CD8-positive, alpha-beta memory T cell (primary cell): Measurements from ENCODE around the gene PRPF6. TPM values are rescaled to one million over a fixed set of nuclear protein-coding genes. Genes with fewer than 3 reads are reported as not detected.

Source experiments
- CTCF ChIA-PET: fragments of 350-600 bp; sonication (Branson Sonifier 250); formaldehyde crosslinking; loops from one replicate; lab custom pipeline; 2021; ENCODE audit warnings: antibody characterized with exemption; lab: Charles Lee
- POLR2A ChIA-PET: fragments of 350-600 bp; sonication (Branson Sonifier 250); formaldehyde crosslinking; loops from one replicate; lab custom pipeline; 2021; ENCODE audit warnings: antibody characterized with exemption; lab: Charles Lee
- DNase-seq, 5 donors: peaks; one replicate each; pipeline versions ENCODE4 v3.0.0 to v3.0.0-alpha.2; 2020 to 2022; ENCODE audit warnings: mixed read lengths in 1 of 5
- H3K27ac ChIP-seq: one replicate; pipeline ENCODE4 v1.7.0; 2013; ENCODE audit warnings: low read depth, mild to moderate bottlenecking, low read length, moderate library complexity
- H3K27me3 ChIP-seq: 2 replicates; pipeline ENCODE4 v1.7.0; 2013; ENCODE audit warnings: low read length, mild to moderate bottlenecking; ENCODE audit not compliant: insufficient read depth, poor library complexity, severe bottlenecking
- H3K36me3 ChIP-seq: 2 replicates; pipeline ENCODE4 v1.7.0; 2013; ENCODE audit warnings: mild to moderate bottlenecking, low read length, moderate library complexity; ENCODE audit not compliant: insufficient read depth
- H3K4me1 ChIP-seq: 2 replicates; pipeline ENCODE4 v1.7.0; 2013; ENCODE audit warnings: mild to moderate bottlenecking, low read length, moderate library complexity; ENCODE audit not compliant: insufficient read depth
- H3K4me3 ChIP-seq: 2 replicates; pipeline ENCODE4 v1.7.0; 2013; ENCODE audit warnings: mild to moderate bottlenecking, low read length
- H3K9me3 ChIP-seq: 2 replicates; pipeline ENCODE4 v1.7.0; 2013; ENCODE audit warnings: mild to moderate bottlenecking, low read length
- H3K27ac Mint-ChIP-seq, 8 donors: one replicate each; pipeline ENCODE4 v1.8.0; 2020 to 2021; ENCODE audit warnings: mixed read lengths in 8 of 8, mild to moderate bottlenecking in 6 of 8, inconsistent platforms in 3 of 8, moderate library complexity in 3 of 8
- H3K27me3 Mint-ChIP-seq, 2 donors: one replicate each; pipeline ENCODE4 v1.8.0; 2020 to 2021; ENCODE audit warnings: mixed read lengths in 2 of 2, mild to moderate bottlenecking in 1 of 2, moderate library complexity in 1 of 2
- H3K36me3 Mint-ChIP-seq, 3 donors: one replicate each; pipeline ENCODE4 v1.8.0; 2020 to 2021; ENCODE audit warnings: mixed read lengths in 3 of 3, inconsistent platforms in 1 of 3, mild to moderate bottlenecking in 1 of 3
- H3K4me1 Mint-ChIP-seq, 3 donors: one replicate each; pipeline ENCODE4 v1.8.0; 2020 to 2021; ENCODE audit warnings: mixed read lengths in 3 of 3, inconsistent platforms in 1 of 3, mild to moderate bottlenecking in 1 of 3
- H3K4me3 Mint-ChIP-seq, 7 donors: one replicate each; pipeline ENCODE4 v1.8.0; 2020 to 2021; ENCODE audit warnings: mixed read lengths in 7 of 7, mild to moderate bottlenecking in 6 of 7, moderate library complexity in 4 of 7, inconsistent platforms in 2 of 7
- H3K9me3 Mint-ChIP-seq, 5 donors: one replicate each; pipeline ENCODE4 v1.8.0; 2020 to 2022; ENCODE audit warnings: mixed read lengths in 5 of 5, mild to moderate bottlenecking in 3 of 5, moderate library complexity in 2 of 5, inconsistent platforms in 1 of 5
- polyA plus RNA-seq: library from polyadenylated mRNA; unstranded; fragments of 300-500 nt; fragmentation: Illumina TruSeq; gene quantifications from one replicate; pipeline ENCODE4 v1.2.3, GENCODE V29; 2021
- total RNA-seq, 2 experiments: library from RNA; stranded (reverse); gene quantifications; one replicate each; pipeline ENCODE4 v1.2.3, GENCODE V29; 2021

The PRPF6 gene
- total and polyA plus RNA-seq, 3 experiments from 2014 or later = 76.2 to 97.1 (median 78.3) TPM

GRCh38 chr20:64027981-64028685 lies 47.2 kb downstream of the PRPF6 start:
- H3K36me3 Mint-ChIP-seq = peaks cover 7 to 97% (median 10%) of the 10 kb centered on the region in 3 donors
- H3K4me3 ChIP-seq = no peak overlapping the region
- no peaks in the 10 kb centered on the region for H3K4me1 ChIP-seq
- H3K4me1 Mint-ChIP-seq = no peaks in the 10 kb centered on the region
- ChIA-PET POLR2A (no interaction called here), CTCF (interaction anchor here (3.5 kb wide), 1 partner anchor 11 kb away, joined by 19 read pairs; no protein-coding TSS in a partner anchor)
- H3K27me3 Mint-ChIP-seq = no peaks in the 10 kb centered on the region
- H3K36me3 ChIP-seq = peaks cover 66% of the 10 kb centered on the region
- no peaks in the 10 kb centered on the region for H3K27me3 ChIP-seq
- H3K27ac Mint-ChIP-seq = peak overlapping the region in 1 of 8 donors; percentile 17
- no peaks in the 10 kb centered on the region for H3K9me3 ChIP-seq
- no peak for DNase-seq
- no peaks in the 10 kb centered on the region for H3K9me3 Mint-ChIP-seq
- H3K4me3 Mint-ChIP-seq = no peak overlapping the region
- H3K27ac ChIP-seq = no peak overlapping the region

GRCh38 chr20:64029293-64030117 lies 48.6 kb downstream of the PRPF6 start:
- peaks cover 4 to 11% (median 9%) of the 10 kb centered on the region in 3 donors for H3K4me1 Mint-ChIP-seq
- no peaks in the 10 kb centered on the region for H3K27me3 ChIP-seq
- H3K36me3 ChIP-seq = peaks cover 53% of the 10 kb centered on the region
- no peak overlapping the region for H3K27ac Mint-ChIP-seq
- no peak overlapping the region for H3K4me3 ChIP-seq
- no peak overlapping the region for H3K27ac ChIP-seq
- no peak for DNase-seq
- ChIA-PET POLR2A (no interaction called here), CTCF (interaction anchor here (1.3 to 3.5 kb wide), 2 partner anchors 9 to 10 kb away, joined by 5 to 19 read pairs; no protein-coding TSS in a partner anchor)
- H3K36me3 Mint-ChIP-seq = peaks cover 7 to 94% (median 10%) of the 10 kb centered on the region in 3 donors
- H3K4me1 ChIP-seq = peaks cover 8% of the 10 kb centered on the region
- H3K9me3 ChIP-seq = no peaks in the 10 kb centered on the region
- H3K27me3 Mint-ChIP-seq = no peaks in the 10 kb centered on the region
- H3K4me3 Mint-ChIP-seq = no peak overlapping the region
- no peaks in the 10 kb centered on the region for H3K9me3 Mint-ChIP-seq

DNA sequence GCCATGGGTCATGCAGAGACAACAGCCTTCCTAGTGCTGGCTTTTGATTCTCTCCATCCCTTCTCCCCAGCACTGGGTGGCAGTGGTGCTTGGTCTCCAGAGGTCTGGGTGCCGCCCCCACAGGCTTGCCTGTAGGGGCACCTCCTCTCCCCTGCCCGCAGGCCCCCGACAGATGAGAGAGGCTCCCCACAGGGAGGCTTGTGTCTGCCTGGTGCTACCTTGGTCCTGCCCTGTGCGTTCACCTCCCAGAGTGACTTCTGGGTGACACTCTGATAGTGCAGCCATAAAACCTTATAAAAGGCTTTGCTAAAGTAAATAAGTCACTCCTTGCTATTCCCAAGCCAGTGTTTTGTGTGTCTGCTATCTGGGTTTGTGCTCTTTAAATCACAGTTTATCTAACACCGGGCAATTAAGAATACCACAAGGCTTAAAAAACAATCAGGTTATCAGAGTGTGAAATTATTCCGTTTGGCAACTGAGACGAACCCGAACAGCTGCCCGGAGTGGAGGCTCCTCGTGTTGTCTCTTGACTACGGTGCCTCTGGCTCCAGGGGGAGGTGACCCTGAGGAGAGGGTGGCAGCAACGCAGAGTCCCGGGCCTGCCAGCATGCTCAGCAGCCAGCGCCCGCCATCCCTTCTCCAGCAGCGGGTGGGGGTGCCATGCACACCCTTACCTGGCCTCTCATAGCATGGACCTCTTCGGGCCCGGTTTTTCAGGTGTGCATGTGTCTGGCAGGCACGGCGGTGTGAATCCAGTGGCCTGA lies 49.6 kb downstream of the PRPF6 start:
- no peak overlapping the region for H3K27ac ChIP-seq
- ChIA-PET CTCF (interaction anchor here (1.3 kb wide), 1 partner anchor 9 kb away, joined by 5 read pairs; no protein-coding TSS in a partner anchor), POLR2A (no interaction called here)
- H3K27ac Mint-ChIP-seq = peak overlapping the region in 1 of 8 donors; percentile 5
- peaks cover 42% of the 10 kb centered on the region for H3K36me3 ChIP-seq
- H3K27me3 Mint-ChIP-seq = no peaks in the 10 kb centered on the region
- no peaks in the 10 kb centered on the region for H3K27me3 ChIP-seq
- H3K4me1 Mint-ChIP-seq = peaks cover 12 to 22% (median 19%) of the 10 kb centered on the region in 3 donors
- DNase-seq = no peak
- peaks cover 7 to 86% (median 10%) of the 10 kb centered on the region in 3 donors for H3K36me3 Mint-ChIP-seq
- H3K4me3 Mint-ChIP-seq = no peak overlapping the region
- no peak overlapping the region for H3K4me3 ChIP-seq
- no peaks in the 10 kb centered on the region for H3K9me3 ChIP-seq
- H3K9me3 Mint-ChIP-seq = no peaks in the 10 kb centered on the region
- H3K4me1 ChIP-seq = peaks cover 17% of the 10 kb centered on the region

DNA sequence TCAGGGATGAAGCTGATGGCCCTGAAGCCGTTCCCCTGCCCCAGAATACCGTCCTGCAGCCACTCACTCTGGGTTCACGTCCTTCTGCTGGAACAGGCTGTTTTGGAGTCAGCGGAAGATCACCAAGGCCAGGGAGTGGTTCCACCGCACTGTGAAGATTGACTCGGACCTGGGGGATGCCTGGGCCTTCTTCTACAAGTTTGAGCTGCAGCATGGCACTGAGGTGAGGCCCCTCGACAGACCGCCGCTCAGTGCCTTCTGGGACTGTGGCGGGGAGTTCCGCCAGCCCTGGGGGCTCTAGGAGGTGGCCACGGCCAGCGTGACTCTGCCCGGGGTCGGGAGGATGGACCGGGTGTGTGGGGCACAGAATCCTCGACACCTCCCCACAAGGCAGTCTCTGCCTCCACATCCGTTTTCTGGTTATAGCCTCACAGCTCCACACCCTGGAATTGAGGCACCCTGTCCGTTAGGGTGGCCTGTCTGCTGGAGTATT lies 50.9 kb downstream of the PRPF6 start:
- no peak overlapping the region for H3K4me3 ChIP-seq
- Mint-ChIP-seq H3K4me1 (peaks cover 12 to 35% (median 20%) of the 10 kb centered on the region in 3 donors), H3K27ac (no peak overlapping the region), H3K27me3 (no peaks in the 10 kb centered on the region), H3K36me3 (peaks cover 5 to 73% (median 8%) of the 10 kb centered on the region in 3 donors), H3K9me3 (no peaks in the 10 kb centered on the region), H3K4me3 (no peak overlapping the region)
- peaks cover 33% of the 10 kb centered on the region for H3K36me3 ChIP-seq
- CTCF ChIA-PET = interaction anchor here (1.3 kb wide), 1 partner anchor 9 kb away, joined by 3 read pairs; no protein-coding TSS in a partner anchor
- H3K4me1 ChIP-seq = peaks cover 31% of the 10 kb centered on the region
- no peaks in the 10 kb centered on the region for H3K9me3 ChIP-seq
- no peak overlapping the region for H3K27ac ChIP-seq
- DNase-seq = no peak
- no peaks in the 10 kb centered on the region for H3K27me3 ChIP-seq
- POLR2A ChIA-PET = no interaction called here

GRCh38 chr20:64032706-64033624 lies 52.0 kb downstream of the PRPF6 start:
- Mint-ChIP-seq H3K4me3 (peak overlapping the region in 1 of 7 donors; percentile 36), H3K4me1 (peaks cover 14 to 46% (median 25%) of the 10 kb centered on the region in 3 donors), H3K9me3 (no peaks in the 10 kb centered on the region), H3K36me3 (peaks cover 4 to 62% (median 7%) of the 10 kb centered on the region in 3 donors), H3K27ac (peak overlapping the region in 3 of 8 donors; percentile 8 to 41 (median 17)), H3K27me3 (no peaks in the 10 kb centered on the region)
- H3K4me1 ChIP-seq = peaks cover 42% of the 10 kb centered on the region
- POLR2A ChIA-PET = no interaction called here
- peaks cover 22% of the 10 kb centered on the region for H3K36me3 ChIP-seq
- H3K9me3 ChIP-seq = no peaks in the 10 kb centered on the region
- no peak overlapping the region for H3K27ac ChIP-seq
- H3K4me3 ChIP-seq = no peak overlapping the region
- DNase-seq = no peak
- CTCF ChIA-PET = interaction anchor here (0.9 to 1.7 kb wide), 3 partner anchors 52 to 87 kb away, joined by 3 to 4 read pairs (median 4); partner anchors contain the start of gene PRPF6
- no peaks in the 10 kb centered on the region for H3K27me3 ChIP-seq

DNA sequence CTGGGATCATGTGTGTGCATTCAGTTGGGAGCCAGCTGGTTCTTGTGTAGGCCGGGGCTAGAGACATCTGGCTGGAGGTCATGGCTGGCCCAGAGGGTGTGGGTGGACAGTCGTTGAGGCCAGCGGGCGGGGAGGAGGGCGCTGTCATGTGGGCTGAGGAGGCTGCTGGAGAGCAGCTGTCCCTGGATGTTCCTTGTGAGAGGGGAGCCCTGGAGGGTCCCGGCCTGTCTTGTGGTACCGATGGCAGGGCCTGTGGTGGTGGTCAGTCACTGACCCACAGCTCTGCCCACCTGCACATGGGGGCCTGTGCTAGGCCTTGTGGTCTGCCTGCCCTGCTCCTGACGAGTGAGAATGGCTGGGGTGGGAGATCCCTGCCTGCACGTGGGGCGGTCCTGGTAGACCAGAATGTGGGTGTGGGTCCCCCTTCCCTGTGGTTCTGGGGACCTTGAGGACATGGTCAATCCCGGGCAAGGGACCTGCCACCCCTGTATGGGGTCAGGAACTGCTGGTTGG lies 53.1 kb downstream of the PRPF6 start:
- ChIA-PET POLR2A (interaction anchor here (0.5 kb wide), 1 partner anchor 252 kb away, joined by 6 read pairs; no protein-coding TSS in a partner anchor), CTCF (interaction anchor here (0.9 to 1.7 kb wide), 4 partner anchors 53 to 86 kb away, joined by 3 to 4 read pairs (median 4); partner anchors contain the start of gene PRPF6)
- H3K4me1 Mint-ChIP-seq = peaks cover 14 to 47% (median 25%) of the 10 kb centered on the region in 3 donors
- no peaks in the 10 kb centered on the region for H3K9me3 Mint-ChIP-seq
- no peaks in the 10 kb centered on the region for H3K27me3 Mint-ChIP-seq
- H3K27ac Mint-ChIP-seq = peak overlapping the region; percentile 27 to 94 (median 89)
- peaks cover 42% of the 10 kb centered on the region for H3K4me1 ChIP-seq
- H3K9me3 ChIP-seq = no peaks in the 10 kb centered on the region
- peak overlapping the region in 3 of 7 donors; percentile 15 to 68 (median 19) for H3K4me3 Mint-ChIP-seq
- no peak for DNase-seq
- peaks cover 0 to 52% (median 7%) of the 10 kb centered on the region in 3 donors for H3K36me3 Mint-ChIP-seq
- H3K27ac ChIP-seq = peak overlapping the region; percentile 51
- H3K36me3 ChIP-seq = peaks cover 19% of the 10 kb centered on the region
- H3K27me3 ChIP-seq = no peaks in the 10 kb centered on the region
- no peak overlapping the region for H3K4me3 ChIP-seq
